ENCODE measurements around the gene PRKAG3. TPM values are rescaled to one million over a fixed set of nuclear protein-coding genes. Genes with fewer than 3 reads are reported as not detected.
"Not testable (repeated sequence)": the region's sequence is repeated elsewhere in the genome, so short reads cannot be mapped to it uniquely, and the experiment has no call there.

Gene PRKAG3
- total RNA-seq, 1 donor from 2014 or later: not detected

DNA sequence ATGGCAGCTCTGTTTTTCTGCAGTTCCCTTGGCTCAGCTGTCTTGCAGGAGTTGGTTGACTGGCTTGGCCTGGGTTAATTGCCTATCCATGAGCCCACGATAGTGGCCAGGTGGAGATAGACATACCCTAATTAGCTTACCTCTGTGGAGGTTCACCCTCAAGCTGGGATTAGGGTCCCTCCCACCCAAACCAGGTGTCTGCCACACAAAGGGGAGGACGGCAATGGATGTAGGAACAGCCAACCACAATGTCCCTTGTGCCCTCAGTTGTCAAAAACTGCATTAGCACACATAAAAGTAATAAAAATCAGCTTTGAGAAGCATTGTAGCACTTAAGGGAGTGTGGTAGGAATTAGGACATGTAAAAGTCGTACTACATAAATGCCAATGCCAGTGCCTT is 45.5 kb downstream of the PRKAG3 start:
- intact Hi-C loops (cut with micrococcal nuclease): no loop called here

DNA sequence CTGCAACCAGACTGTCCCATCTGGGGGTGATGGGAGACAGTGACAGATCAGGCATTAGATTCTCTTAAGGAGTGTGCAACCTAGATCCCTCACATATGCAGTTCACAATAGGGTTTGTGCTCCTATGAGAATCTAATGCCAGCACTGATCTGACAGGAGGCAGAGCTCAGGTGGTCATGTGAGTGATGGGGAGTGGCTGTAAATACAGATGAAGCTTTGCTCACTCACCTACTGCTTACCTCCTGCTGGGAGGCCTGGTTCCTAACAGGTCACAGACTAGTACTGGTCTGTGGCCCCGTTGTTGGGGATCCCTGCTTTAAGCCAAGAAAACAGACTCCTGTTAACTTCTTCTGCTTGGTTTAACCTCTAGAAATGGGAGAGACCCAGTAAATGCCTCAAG is 46.5 kb downstream of the PRKAG3 start:
- intact Hi-C loops (cut with micrococcal nuclease): no loop called here

- intact Hi-C loops (cut with micrococcal nuclease): no loop called here
These were observed 47.9 kb downstream of the PRKAG3 start for GRCh38 chr2:218783688-218784087.

- intact Hi-C loops (cut with micrococcal nuclease): no loop called here
These were observed 49.1 kb downstream of the PRKAG3 start for GRCh38 chr2:218782528-218782844.

DNA sequence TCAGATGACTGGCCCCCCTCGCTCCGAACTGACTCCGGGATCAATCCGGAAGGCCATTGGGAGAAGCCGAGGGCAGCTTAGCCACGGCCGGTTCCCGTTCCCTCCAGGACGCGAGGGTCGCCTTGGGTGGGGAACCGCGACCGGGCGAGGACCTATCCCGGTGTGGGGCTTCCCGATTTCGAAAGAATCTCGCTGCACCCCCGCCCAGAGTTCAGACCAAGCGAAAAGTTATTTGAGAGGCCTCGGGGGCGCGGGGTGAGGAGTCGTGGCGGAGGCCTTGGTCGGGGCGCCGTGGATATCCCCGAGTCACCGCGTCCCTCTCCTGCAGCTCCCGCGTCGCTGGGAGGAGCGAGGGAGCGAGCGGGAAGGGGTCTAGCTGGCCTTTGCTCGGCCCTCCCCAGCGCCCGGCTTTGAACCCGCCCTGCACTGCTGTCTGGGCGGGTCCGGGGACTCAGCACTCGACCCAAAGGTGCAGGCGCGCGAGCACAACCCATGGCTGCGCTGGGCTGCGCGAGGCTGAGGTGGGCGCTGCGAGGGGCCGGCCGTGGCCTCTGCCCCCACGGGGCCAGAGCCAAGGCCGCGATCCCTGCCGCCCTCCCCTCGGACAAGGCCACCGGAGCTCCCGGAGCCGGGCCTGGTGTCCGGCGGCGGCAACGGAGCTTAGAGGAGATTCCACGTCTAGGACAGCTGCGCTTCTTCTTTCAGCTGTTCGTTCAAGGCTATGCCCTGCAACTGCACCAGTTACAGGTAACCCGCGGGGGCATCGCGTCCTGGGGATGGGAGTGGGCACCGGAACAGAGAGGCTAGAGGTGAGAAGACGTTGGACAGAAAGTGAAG is 49.7 kb downstream of the PRKAG3 start, which contains the start of gene CYP27A1:
Gene CYP27A1, plus strand, starts transcription at position 457 of the 837 bp plus-strand sequence. Its CDS starts 36 bp downstream, at position 493.
- intact Hi-C loops (cut with micrococcal nuclease): no loop called here

GRCh38 chr2:218780851-218781690 is 50.5 kb downstream of the PRKAG3 start:
- intact Hi-C loops (cut with micrococcal nuclease): no loop called here

GRCh38 chr2:218780046-218780445 is 51.6 kb downstream of the PRKAG3 start:
- intact Hi-C loops (cut with micrococcal nuclease): no loop called here

DNA sequence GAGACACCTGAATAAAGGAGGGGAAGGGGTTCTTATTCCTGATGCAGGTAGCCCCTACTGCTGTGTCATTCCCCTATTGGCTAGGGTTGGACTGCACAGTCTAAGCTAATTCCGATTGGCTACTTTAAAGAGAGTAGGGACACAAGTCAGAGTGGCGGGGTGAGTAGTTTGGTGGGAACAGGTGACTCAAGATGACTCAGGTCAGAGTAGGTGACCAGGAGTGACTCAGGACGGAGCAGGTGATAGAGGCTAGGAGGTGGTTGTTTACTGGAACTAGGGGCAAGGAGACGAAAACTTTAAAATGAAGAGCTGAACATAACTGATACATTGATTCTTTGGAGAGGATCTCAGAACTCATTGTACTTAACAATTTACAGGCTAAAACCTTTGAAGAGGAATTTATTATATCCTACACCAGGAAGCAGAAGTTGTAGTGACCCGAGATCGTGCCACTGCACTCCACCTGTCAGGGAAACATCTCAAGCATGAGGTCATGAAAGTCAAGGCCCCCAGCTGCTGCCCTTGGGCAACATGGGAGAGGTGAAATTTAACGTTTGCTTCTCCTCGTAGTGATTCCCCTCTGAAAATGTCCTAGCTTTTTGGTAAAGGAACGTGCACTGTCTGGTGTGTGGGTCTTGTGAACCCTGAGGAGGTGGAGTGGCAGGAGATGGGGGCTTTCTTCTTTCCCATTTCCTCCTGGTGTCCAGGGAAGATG is 54.2 kb downstream of the PRKAG3 start:
- intact Hi-C loops (cut with micrococcal nuclease): no loop called here

DNA sequence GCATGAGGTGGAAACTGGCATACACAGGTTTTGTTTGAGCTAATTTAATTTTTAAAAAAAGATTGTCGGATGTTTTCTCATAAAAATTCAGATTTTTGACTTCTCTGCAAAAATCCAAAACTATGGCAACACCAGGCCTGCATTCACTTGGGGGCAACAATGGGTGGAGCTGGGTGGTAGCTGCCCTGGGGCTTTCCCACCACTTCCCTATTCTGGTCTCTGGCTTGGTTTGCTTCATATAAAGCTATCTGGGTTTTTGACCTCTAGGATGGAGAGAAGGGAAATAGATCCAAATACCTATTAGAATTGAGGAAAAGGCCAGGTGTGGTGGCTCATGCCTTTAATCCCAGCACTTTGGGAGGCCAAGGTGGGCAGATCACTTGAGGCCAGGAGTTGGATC is 55.1 kb downstream of the PRKAG3 start:
- intact Hi-C loops (cut with micrococcal nuclease): no loop called here

DNA sequence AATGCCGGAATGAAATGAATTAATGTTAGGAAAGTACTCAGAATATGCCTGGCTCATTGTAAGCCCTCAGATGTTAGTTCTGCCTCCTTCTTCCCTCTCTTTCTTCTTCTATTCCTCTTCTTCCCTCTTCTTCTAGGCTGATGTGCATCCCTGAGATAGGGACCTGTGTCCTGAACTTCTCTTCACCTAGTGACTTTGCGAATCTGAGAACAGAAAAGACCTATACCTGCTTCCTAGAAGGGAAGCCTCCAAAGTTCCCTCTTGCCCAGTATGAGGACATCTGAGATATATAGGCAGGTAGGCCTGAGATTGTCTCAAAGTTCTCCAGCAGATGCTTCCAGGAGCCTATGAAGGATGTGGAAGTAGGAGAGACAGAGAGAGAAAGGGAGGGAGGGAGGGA is 57.7 kb downstream of the PRKAG3 start:
- intact Hi-C loops (cut with micrococcal nuclease): no loop called here

GRCh38 chr2:218772759-218773158 is 58.8 kb downstream of the PRKAG3 start:
- intact Hi-C loops (cut with micrococcal nuclease): not testable (repeated sequence)

Other genes starting within 250 kb of the PRKAG3 start
- 0.49 and 0.64 TPM in 2 replicates for gene PLCD4, start 223.9 kb downstream of the PRKAG3 start, total RNA-seq
- gene ZNF142, start 172.2 kb downstream of the PRKAG3 start, total RNA-seq: 57.0 and 59.0 TPM in 2 replicates
- gene BCS1L, start 172.1 kb downstream of the PRKAG3 start, total RNA-seq: 51.6 and 52.2 TPM in 2 replicates
- gene RNF25, start 159.8 kb downstream of the PRKAG3 start, total RNA-seq: 23.8 and 26.9 TPM in 2 replicates
- gene STK36, start 159.7 kb downstream of the PRKAG3 start, total RNA-seq: 16.6 and 17.6 TPM in 2 replicates
- gene TTLL4, start 121.0 kb downstream of the PRKAG3 start, total RNA-seq: 38.5 and 47.3 TPM in 2 replicates
- 0.12 and 0.17 TPM in 2 replicates for gene CYP27A1, start 49.7 kb downstream of the PRKAG3 start, total RNA-seq
- not detected in 2 replicates for gene WNT6, start 28.0 kb upstream of the PRKAG3 start, total RNA-seq
- gene WNT10A, start 49.0 kb upstream of the PRKAG3 start, total RNA-seq: 0.07 and 0.29 TPM in 2 replicates
- gene CDK5R2, start 127.9 kb upstream of the PRKAG3 start, total RNA-seq: not detected in 2 replicates
- gene FEV, start 153.4 kb upstream of the PRKAG3 start, total RNA-seq: not detected in 2 replicates
- gene CRYBA2, start 161.6 kb upstream of the PRKAG3 start, total RNA-seq: not detected in 2 replicates
- gene CFAP65, start 209.7 kb upstream of the PRKAG3 start, total RNA-seq: not detected in 2 replicates
- gene IHH, start 229.1 kb upstream of the PRKAG3 start, total RNA-seq: 0.17 TPM in 1 of 2 replicates, not detected in the other